ENCODE measurements around the gene FOXF1. TPM values are rescaled to one million over a fixed set of nuclear protein-coding genes. Genes with fewer than 3 reads are reported as not detected.

The FOXF1 gene
- total RNA-seq, 1 donor from 2014 or later: 46.4 TPM

DNA sequence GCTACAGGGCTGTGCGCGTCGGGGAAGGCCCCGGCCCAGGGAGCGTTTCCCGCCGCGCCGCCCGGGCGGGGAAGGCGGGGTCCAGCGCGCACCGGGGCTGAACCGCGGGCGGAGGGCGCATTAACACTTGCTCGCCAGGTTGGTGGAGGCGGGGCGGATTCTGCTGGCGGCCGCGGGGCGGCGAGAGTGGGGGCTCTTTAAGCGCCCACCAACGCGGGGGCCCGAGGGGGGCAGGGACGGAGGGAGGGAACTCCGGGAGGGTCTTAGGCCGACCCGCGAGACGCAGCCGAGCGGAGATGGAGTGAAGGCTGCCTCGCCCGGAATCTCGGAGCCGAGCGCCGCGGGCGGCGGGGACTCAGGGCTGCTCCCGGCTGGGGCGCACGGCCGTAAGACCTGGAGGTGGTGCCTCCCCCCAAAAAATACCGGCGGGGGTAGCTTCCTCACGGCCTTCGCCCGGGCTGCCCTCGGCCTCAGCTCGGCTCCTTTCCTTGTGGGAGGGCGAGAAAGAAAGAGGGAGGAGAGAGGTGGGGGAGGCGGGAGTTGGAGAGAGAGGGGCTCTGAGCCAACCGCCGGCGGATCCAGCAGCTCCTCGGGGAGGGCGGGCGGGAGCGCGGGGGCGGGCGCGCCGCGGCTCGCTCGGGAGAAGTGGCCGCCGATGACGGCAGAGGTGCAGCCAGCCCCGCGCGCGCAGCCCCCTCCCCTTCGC lies 415 bp upstream of the FOXF1 start:
- H3K4me1 ChIP-seq: peaks cover 14% of the 10 kb centered on the region
- TF ChIP-seq, protein P1, sequence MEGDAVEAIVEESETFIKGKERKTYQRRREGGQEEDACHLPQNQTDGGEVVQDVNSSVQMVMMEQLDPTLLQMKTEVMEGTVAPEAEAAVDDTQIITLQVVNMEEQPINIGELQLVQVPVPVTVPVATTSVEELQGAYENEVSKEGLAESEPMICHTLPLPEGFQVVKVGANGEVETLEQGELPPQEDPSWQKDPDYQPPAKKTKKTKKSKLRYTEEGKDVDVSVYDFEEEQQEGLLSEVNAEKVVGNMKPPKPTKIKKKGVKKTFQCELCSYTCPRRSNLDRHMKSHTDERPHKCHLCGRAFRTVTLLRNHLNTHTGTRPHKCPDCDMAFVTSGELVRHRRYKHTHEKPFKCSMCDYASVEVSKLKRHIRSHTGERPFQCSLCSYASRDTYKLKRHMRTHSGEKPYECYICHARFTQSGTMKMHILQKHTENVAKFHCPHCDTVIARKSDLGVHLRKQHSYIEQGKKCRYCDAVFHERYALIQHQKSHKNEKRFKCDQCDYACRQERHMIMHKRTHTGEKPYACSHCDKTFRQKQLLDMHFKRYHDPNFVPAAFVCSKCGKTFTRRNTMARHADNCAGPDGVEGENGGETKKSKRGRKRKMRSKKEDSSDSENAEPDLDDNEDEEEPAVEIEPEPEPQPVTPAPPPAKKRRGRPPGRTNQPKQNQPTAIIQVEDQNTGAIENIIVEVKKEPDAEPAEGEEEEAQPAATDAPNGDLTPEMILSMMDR (IDR thresholded peaks at IDR 0.05): no peak
- no peak for DNase-seq
- peaks cover 77% of the 10 kb centered on the region for H3K27me3 ChIP-seq
- intact Hi-C loops (cut with DNase I): loop anchor here (10.0 kb wide), 1 partner anchor 165 kb away; no protein-coding TSS in a partner anchor
- ATAC-seq: peak; percentile 58
- no peaks in the 10 kb centered on the region for H3K9me3 ChIP-seq
- peaks cover 4% of the 10 kb centered on the region for H3K36me3 ChIP-seq
- H3K27ac ChIP-seq: peak overlapping the region; percentile 86
- peak overlapping the region; percentile 62 for H3K4me3 ChIP-seq

DNA sequence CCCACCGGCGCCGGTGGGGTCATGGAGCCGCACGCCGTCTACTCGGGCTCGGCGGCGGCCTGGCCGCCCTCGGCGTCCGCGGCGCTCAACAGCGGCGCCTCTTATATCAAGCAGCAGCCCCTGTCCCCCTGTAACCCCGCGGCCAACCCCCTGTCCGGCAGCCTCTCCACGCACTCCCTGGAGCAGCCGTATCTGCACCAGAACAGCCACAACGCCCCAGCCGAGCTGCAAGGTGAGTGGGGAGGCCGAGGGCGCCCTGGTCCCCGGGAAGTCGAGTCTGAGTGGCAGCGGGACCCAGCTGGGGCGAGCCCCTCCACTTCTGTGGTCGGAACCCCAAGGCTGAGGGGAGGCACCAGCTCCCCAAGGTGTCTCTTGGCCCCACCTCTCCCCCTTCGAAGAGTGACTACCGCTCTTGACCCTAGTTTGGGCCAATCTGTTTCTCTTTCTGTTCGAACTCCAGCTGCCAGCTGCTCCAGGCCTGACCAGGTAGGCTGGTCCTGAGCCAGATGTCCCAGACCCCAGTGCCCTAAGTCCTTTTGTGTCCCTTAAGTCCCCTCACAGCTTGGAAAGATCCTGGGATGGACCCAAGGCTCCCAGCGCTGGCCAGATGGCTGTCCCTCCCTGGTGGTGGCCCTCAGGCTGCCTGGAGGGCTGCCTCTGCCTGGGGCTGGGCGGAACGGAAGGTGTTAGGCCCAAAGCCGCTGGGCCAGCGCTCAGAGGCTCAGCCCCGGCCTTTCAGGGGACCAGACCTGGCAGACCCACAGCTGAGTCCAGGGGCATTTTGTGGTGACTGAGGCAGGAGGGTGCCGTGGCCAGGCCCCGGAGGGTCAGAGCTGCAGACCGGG lies 1.2 kb downstream of the FOXF1 start:
- DNase-seq (no peak), ATAC-seq (no peak)
- Histone ChIP-seq H3K4me3 (peak overlapping the region; percentile 62), H3K9me3 (no peaks in the 10 kb centered on the region), H3K27ac (peak overlapping the region; percentile 86), H3K36me3 (peaks cover 4% of the 10 kb centered on the region), H3K27me3 (peaks cover 78% of the 10 kb centered on the region), H3K4me1 (peaks cover 14% of the 10 kb centered on the region)
- TF ChIP-seq, protein P1 (IDR thresholded peaks at IDR 0.05): no peak
- intact Hi-C loops (cut with DNase I): loop anchor here (10.0 kb wide), 1 partner anchor 167 kb away; no protein-coding TSS in a partner anchor

DNA sequence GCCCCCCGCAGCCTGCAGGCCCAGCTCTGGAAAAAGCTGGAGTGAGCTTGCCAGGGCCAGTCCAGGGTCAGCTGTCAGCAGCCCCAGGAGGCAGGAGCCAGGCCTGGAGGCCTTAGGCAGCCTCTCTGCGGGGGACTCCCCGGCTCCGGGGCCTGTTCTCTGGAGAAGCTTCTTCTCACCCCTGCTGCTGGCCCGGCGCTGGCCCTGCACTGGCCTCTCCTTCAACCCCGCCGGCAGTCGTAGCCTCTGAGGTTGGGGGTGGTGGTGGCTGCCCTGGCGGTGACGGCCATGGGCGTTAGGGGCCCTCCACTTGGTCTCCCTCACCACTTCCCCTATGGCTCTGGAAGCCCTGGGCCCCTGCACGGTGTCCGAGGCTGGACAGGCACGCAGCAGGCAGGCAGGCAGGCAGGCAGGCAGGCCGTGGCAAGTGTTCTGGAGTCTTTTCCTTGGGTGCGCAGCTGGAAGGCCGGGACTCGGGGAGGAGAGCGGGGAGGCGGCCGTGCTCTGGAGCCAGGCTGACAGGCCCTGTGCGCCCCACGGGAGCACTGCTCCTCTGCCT lies 2.1 kb downstream of the FOXF1 start:
- Histone ChIP-seq H3K27me3 (peaks cover 75% of the 10 kb centered on the region), H3K27ac (peak overlapping the region; percentile 86), H3K4me3 (peak overlapping the region; percentile 62), H3K9me3 (no peaks in the 10 kb centered on the region), H3K4me1 (peaks cover 14% of the 10 kb centered on the region), H3K36me3 (peaks cover 4% of the 10 kb centered on the region)
- TF ChIP-seq, protein P1 (IDR thresholded peaks at IDR 0.05): no peak
- intact Hi-C loops (cut with DNase I): loop anchor here (10.0 kb wide), 1 partner anchor 168 kb away; no protein-coding TSS in a partner anchor
- DNase-seq: peak; percentile 63
- no peak for ATAC-seq

DNA sequence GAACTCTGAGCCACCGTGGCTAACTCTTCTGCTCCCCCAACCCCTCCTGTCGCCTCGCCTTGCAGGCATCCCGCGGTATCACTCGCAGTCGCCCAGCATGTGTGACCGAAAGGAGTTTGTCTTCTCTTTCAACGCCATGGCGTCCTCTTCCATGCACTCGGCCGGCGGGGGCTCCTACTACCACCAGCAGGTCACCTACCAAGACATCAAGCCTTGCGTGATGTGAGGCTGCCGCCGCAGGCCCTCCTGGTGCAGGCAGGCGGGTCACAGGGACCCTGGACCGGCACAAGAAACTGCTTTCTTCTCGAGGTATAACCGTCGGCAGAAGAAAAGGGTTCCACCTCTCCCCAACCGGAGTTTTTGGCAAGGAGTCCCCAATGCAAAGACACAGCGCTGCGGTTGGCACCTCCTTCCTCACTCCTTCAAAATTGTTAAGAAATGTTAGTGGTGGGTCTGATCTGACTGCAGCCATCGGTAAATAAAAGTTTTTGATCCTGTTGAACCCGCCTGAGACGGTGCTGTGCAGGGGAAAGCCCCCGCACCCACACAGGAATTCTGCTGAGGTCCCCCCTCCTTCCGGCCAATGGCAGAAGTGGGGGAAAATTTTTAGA lies 2.6 kb downstream of the FOXF1 start:
- peak overlapping the region; percentile 86 for H3K27ac ChIP-seq
- ATAC-seq (no peak), DNase-seq (no peak)
- peaks cover 4% of the 10 kb centered on the region for H3K36me3 ChIP-seq
- intact Hi-C loops (cut with DNase I): loop anchor here (10.0 kb wide), 1 partner anchor 168 kb away; no protein-coding TSS in a partner anchor
- H3K27me3 ChIP-seq: peaks cover 69% of the 10 kb centered on the region
- H3K4me1 ChIP-seq: peaks cover 14% of the 10 kb centered on the region
- H3K4me3 ChIP-seq: peak overlapping the region; percentile 62
- H3K9me3 ChIP-seq: no peaks in the 10 kb centered on the region
- TF ChIP-seq, protein P1 (IDR thresholded peaks at IDR 0.05): no peak

Data from upper lobe of right lung (tissue), 1 donor.